Muscle layer of duodenum (tissue), 2 donors: ENCODE data around the gene MYO15A.

ENCODE experiments used
- H3K27ac ChIP-seq: one replicate; pipeline ENCODE4 v1.7.0; 2013; ENCODE audit warnings: mild to moderate bottlenecking, low read length
- H3K27me3 ChIP-seq: one replicate; pipeline ENCODE4 v1.7.0; 2013; ENCODE audit warnings: low read depth, mild to moderate bottlenecking, control low read depth, low read length
- H3K36me3 ChIP-seq, 2 donors: one replicate each; pipeline ENCODE4 v1.7.0; 2013; ENCODE audit warnings: low read length in 2 of 2, control low read depth in 1 of 2, mild to moderate bottlenecking in 1 of 2; ENCODE audit not compliant: insufficient read depth in 2 of 2, control insufficient read depth in 1 of 2
- H3K4me1 ChIP-seq, 2 donors: one replicate each; pipeline ENCODE4 v1.7.0; 2013; ENCODE audit warnings: low read length in 2 of 2, mild to moderate bottlenecking in 2 of 2, control low read depth in 1 of 2, moderate library complexity in 1 of 2; ENCODE audit not compliant: insufficient read depth in 2 of 2, control insufficient read depth in 1 of 2
- H3K4me3 ChIP-seq, 2 donors: one replicate each; pipeline ENCODE4 v1.7.0; 2013; ENCODE audit warnings: low read length in 2 of 2, low read depth in 1 of 2, mild to moderate bottlenecking in 1 of 2
- H3K9me3 ChIP-seq, 2 donors: one replicate each; pipeline ENCODE4 v1.7.0; 2013; ENCODE audit warnings: low read length in 2 of 2, control low read depth in 1 of 2, mild to moderate bottlenecking in 1 of 2; ENCODE audit not compliant: control insufficient read depth in 1 of 2
- donor health status: healthy.

The MYO15A gene

DNA sequence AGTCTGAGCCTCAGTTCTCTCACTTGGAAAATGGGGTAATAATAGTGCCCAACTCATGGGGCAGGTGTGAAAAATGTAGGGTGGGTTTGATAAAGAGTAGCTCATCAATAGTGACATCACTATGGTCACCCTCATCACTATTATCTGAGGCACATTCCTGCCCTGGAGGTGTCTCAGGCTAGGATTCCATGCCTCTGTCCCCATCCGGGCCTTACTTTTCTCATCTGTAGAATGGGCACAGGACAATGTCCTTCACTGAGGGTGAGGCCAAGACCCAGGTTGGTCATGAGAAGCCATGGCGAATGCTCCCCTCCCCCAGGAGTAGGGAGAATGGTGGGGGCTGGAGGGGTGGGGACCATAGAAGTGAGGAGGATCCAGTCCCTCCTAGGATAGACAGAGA is 30.5 kb downstream of the MYO15A start:
- no peak overlapping the region for H3K27ac ChIP-seq
- H3K4me3 ChIP-seq, result no peak overlapping the region
- H3K27me3 ChIP-seq, result no peaks in the 10 kb centered on the region
- H3K4me1 ChIP-seq, result no peaks in the 10 kb centered on the region
- no peaks in the 10 kb centered on the region for H3K36me3 ChIP-seq
- no peaks in the 10 kb centered on the region for H3K9me3 ChIP-seq

DNA sequence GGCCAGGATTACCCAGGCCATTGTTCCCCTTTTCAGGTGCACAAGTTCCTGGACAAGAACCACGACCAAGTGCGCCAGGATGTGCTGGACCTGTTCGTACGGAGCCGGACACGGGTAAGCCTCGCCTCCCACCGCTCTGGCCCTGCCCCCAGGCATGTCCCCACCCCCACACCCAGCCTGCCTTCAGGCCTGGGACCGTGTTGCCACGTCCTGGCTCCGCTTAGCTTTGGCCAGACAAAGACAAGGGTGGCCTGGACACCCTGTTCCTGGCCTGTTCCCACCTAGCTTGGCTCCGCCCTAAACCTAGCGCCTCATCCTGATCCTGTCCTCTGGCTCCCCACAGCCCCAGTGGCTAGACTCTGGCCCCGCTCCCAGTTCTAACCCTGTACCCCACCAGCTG is 30.9 kb downstream of the MYO15A start:
- H3K4me3 ChIP-seq, result no peak overlapping the region
- no peaks in the 10 kb centered on the region for H3K36me3 ChIP-seq
- no peaks in the 10 kb centered on the region for H3K4me1 ChIP-seq
- no peak overlapping the region for H3K27ac ChIP-seq
- H3K9me3 ChIP-seq, result no peaks in the 10 kb centered on the region
- no peaks in the 10 kb centered on the region for H3K27me3 ChIP-seq

GRCh38 chr17:18139949-18140348 is 31.4 kb downstream of the MYO15A start:
- H3K9me3 ChIP-seq, result no peaks in the 10 kb centered on the region
- no peak overlapping the region for H3K27ac ChIP-seq
- no peaks in the 10 kb centered on the region for H3K4me1 ChIP-seq
- H3K27me3 ChIP-seq, result no peaks in the 10 kb centered on the region
- H3K36me3 ChIP-seq, result no peaks in the 10 kb centered on the region
- no peak overlapping the region for H3K4me3 ChIP-seq

GRCh38 chr17:18140648-18141047 is 32.1 kb downstream of the MYO15A start:
- Histone ChIP-seq H3K4me3 (no peak overlapping the region), H3K27ac (no peak overlapping the region), H3K27me3 (no peaks in the 10 kb centered on the region), H3K4me1 (no peaks in the 10 kb centered on the region), H3K36me3 (no peaks in the 10 kb centered on the region), H3K9me3 (no peaks in the 10 kb centered on the region)

DNA sequence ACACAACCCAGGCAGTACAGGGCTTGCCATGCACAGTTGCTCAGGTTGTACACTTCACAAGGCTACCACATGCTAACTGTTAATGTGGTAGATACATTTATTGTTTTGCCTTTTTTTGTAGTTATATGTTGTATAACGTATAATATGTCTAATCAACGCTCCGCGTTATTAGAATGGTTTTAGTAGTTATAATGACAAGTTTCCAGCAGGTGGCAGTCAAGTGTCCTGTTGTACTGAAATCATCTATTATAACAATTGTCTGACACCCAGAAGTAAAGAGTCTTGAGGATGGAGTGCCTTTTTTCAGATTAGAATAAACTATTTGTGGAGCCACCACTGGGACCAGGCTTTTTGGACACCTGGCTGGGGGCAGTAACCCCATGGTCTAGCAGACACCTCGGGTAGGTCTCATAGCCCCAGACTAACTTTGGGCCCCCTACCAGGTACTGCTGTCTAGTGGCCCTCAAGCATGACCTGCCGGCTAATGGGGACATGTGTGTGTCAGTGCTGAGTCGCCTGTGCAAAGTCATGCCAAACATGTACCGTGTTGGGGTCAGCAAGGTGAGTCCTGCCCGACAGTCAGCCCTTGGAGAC is 32.8 kb downstream of the MYO15A start:
- no peaks in the 10 kb centered on the region for H3K36me3 ChIP-seq
- no peaks in the 10 kb centered on the region for H3K9me3 ChIP-seq
- H3K4me3 ChIP-seq, result no peak overlapping the region
- H3K4me1 ChIP-seq, result no peaks in the 10 kb centered on the region
- no peaks in the 10 kb centered on the region for H3K27me3 ChIP-seq
- no peak overlapping the region for H3K27ac ChIP-seq

GRCh38 chr17:18142417-18142816 is 33.9 kb downstream of the MYO15A start:
- Histone ChIP-seq H3K27me3 (no peaks in the 10 kb centered on the region), H3K4me1 (no peaks in the 10 kb centered on the region), H3K9me3 (no peaks in the 10 kb centered on the region), H3K4me3 (no peak overlapping the region), H3K36me3 (no peaks in the 10 kb centered on the region), H3K27ac (no peak overlapping the region)

- H3K9me3 ChIP-seq, result no peaks in the 10 kb centered on the region
- H3K27me3 ChIP-seq, result no peaks in the 10 kb centered on the region
- H3K36me3 ChIP-seq, result no peaks in the 10 kb centered on the region
- no peaks in the 10 kb centered on the region for H3K4me1 ChIP-seq
- H3K4me3 ChIP-seq, result no peak overlapping the region
- no peak overlapping the region for H3K27ac ChIP-seq
Observed at GRCh38 chr17:18143044-18143936, 34.7 kb downstream of the MYO15A start.

DNA sequence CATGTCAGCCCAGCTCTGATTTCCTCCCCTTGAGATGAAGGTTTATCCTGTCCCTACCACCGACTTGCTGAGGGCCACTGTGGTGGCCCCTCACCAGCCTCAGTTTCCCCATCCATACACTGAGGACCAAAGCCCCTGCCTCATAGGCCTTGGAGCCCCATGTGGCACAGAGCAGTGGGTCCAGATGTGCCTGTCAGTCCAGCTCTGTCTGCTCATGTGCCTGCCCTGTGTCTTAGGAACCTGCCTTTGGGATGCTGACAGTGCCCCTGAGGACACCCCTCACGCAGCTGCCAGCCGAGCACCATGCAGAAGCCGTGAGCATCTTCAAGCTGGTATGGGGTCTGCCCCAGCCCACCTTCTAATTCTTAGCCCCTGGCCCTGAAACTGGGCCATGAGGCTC is 35.7 kb downstream of the MYO15A start:
- Histone ChIP-seq H3K27ac (no peak overlapping the region), H3K4me3 (no peak overlapping the region), H3K4me1 (no peaks in the 10 kb centered on the region), H3K27me3 (no peaks in the 10 kb centered on the region), H3K36me3 (no peaks in the 10 kb centered on the region), H3K9me3 (no peaks in the 10 kb centered on the region)

DNA sequence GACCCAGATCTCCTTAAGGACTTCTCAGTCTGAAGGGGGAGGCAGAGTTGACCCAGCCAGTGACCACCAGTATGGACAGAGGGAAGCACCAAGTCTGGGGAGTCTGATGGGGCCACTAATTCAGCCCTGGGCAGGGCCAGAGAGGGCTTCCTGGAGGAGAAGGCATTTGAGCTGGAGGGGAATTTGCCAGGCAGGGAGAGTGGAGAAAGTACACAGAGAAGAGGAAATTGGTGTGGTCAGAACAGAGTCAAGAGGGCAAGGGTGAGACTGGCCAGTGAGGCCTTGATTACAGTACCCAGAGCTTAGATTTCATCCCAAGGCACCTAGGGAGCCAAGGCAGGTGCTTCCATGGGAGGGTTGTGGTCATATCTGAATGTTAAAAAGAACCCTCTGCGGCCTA is 36.3 kb downstream of the MYO15A start:
- Histone ChIP-seq H3K36me3 (no peaks in the 10 kb centered on the region), H3K4me1 (no peaks in the 10 kb centered on the region), H3K9me3 (no peaks in the 10 kb centered on the region), H3K27me3 (no peaks in the 10 kb centered on the region), H3K27ac (no peak overlapping the region), H3K4me3 (no peak overlapping the region)

DNA sequence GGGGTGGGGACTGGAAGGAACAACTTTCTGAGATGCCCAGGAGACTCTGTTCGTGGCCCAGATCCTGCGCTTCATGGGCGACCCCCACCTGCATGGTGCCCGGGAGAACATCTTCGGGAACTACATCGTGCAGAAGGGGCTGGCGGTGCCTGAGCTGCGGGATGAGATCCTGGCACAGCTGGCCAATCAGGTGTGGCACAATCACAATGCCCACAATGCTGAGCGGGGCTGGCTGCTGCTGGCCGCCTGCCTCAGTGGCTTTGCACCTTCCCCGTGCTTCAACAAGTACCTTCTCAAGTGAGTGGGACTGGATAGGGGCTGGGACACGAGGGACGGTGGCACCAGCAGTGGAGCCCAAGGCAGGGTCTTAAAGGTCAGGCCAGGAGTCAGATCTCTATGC is 37.3 kb downstream of the MYO15A start:
- H3K27me3 ChIP-seq, result no peaks in the 10 kb centered on the region
- no peaks in the 10 kb centered on the region for H3K9me3 ChIP-seq
- no peak overlapping the region for H3K4me3 ChIP-seq
- H3K4me1 ChIP-seq, result no peaks in the 10 kb centered on the region
- no peaks in the 10 kb centered on the region for H3K36me3 ChIP-seq
- no peak overlapping the region for H3K27ac ChIP-seq

DNA sequence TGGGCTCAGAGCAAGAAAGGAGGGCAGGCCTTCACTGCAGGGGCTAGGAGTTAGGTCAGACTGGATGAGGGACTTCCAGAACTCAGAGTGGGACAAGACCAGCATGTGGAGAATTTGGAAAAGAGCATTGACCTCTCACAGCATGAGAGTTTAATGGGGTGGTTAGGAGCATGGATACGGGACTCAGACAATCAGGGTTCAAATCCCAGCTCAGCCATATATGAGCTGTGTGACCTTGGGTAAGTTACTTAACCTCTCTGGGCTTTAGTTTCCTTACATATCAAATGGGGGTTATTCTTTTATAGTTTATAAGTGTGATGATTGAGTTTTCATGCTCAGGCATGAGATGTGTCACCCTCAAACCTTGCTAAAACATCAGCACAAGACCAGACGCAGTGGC is 37.7 kb downstream of the MYO15A start:
- Histone ChIP-seq H3K27ac (no peak overlapping the region), H3K36me3 (no peaks in the 10 kb centered on the region), H3K4me1 (no peaks in the 10 kb centered on the region), H3K9me3 (no peaks in the 10 kb centered on the region), H3K27me3 (no peaks in the 10 kb centered on the region), H3K4me3 (no peak overlapping the region)

- Histone ChIP-seq H3K27ac (no peak overlapping the region), H3K9me3 (no peaks in the 10 kb centered on the region), H3K36me3 (no peaks in the 10 kb centered on the region), H3K27me3 (no peaks in the 10 kb centered on the region), H3K4me1 (no peaks in the 10 kb centered on the region), H3K4me3 (no peak overlapping the region)
Observed at GRCh38 chr17:18146980-18147379, 38.4 kb downstream of the MYO15A start.
